ENCODE measurements around the gene THOP1.

Gene THOP1

DNA sequence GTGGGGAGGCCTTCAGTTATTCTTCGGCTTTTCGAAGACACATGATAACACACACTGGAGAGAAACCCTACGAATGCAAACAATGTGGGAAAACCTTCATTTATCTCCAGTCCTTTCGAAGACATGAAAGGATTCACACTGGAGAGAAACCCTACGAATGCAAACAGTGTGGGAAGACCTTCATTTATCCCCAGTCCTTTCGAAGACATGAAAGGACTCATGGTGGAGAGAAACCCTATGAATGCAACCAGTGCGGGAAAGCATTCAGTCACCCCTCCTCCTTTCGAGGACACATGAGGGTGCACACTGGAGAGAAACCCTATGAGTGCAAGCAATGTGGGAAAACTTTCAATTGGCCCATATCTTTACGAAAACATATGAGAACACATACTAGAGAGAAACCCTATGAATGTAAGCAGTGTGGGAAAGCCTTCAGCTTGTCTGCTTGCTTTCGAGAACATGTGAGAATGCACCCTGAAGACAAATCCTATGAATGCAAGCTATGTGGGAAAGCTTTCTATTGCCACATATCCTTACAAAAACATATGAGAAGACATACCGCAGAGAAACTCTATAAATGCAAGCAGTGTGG lies 67.8 kb downstream of the THOP1 start:
- Histone ChIP-seq H3K4me3 (replicated peaks; ENCODE audit: insufficient read depth, low read length) (no peak overlapping the region), H3K27me3 (ENCODE audit: insufficient read depth, poor library complexity, severe bottlenecking) (no peaks in the 10 kb centered on the region), H3K27ac (replicated peaks) (no peak overlapping the region)
- no peak for DNase-seq (ENCODE audit: low read depth in 1 of 2, low spot score in 1 of 2)
- TF ChIP-seq POLR2AphosphoS5 (IDR thresholded peaks at IDR 0.05; ENCODE audit: low read depth) (no peak), GABPA (IDR thresholded peaks at IDR 0.05; ENCODE audit: low read depth) (no peak), SPI1 (IDR thresholded peaks at IDR 0.05; ENCODE audit: borderline replicate concordance, low read depth) (no peak)
- TF ChIP-seq, protein P1, sequence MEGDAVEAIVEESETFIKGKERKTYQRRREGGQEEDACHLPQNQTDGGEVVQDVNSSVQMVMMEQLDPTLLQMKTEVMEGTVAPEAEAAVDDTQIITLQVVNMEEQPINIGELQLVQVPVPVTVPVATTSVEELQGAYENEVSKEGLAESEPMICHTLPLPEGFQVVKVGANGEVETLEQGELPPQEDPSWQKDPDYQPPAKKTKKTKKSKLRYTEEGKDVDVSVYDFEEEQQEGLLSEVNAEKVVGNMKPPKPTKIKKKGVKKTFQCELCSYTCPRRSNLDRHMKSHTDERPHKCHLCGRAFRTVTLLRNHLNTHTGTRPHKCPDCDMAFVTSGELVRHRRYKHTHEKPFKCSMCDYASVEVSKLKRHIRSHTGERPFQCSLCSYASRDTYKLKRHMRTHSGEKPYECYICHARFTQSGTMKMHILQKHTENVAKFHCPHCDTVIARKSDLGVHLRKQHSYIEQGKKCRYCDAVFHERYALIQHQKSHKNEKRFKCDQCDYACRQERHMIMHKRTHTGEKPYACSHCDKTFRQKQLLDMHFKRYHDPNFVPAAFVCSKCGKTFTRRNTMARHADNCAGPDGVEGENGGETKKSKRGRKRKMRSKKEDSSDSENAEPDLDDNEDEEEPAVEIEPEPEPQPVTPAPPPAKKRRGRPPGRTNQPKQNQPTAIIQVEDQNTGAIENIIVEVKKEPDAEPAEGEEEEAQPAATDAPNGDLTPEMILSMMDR (IDR thresholded peaks at IDR 0.05; ENCODE audit: insufficient read depth, low read length), result no peak
- TF ChIP-seq, protein P2, sequence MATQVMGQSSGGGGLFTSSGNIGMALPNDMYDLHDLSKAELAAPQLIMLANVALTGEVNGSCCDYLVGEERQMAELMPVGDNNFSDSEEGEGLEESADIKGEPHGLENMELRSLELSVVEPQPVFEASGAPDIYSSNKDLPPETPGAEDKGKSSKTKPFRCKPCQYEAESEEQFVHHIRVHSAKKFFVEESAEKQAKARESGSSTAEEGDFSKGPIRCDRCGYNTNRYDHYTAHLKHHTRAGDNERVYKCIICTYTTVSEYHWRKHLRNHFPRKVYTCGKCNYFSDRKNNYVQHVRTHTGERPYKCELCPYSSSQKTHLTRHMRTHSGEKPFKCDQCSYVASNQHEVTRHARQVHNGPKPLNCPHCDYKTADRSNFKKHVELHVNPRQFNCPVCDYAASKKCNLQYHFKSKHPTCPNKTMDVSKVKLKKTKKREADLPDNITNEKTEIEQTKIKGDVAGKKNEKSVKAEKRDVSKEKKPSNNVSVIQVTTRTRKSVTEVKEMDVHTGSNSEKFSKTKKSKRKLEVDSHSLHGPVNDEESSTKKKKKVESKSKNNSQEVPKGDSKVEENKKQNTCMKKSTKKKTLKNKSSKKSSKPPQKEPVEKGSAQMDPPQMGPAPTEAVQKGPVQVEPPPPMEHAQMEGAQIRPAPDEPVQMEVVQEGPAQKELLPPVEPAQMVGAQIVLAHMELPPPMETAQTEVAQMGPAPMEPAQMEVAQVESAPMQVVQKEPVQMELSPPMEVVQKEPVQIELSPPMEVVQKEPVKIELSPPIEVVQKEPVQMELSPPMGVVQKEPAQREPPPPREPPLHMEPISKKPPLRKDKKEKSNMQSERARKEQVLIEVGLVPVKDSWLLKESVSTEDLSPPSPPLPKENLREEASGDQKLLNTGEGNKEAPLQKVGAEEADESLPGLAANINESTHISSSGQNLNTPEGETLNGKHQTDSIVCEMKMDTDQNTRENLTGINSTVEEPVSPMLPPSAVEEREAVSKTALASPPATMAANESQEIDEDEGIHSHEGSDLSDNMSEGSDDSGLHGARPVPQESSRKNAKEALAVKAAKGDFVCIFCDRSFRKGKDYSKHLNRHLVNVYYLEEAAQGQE (IDR thresholded peaks at IDR 0.05; ENCODE audit: insufficient replicate concordance, low read depth), result no peak

DNA sequence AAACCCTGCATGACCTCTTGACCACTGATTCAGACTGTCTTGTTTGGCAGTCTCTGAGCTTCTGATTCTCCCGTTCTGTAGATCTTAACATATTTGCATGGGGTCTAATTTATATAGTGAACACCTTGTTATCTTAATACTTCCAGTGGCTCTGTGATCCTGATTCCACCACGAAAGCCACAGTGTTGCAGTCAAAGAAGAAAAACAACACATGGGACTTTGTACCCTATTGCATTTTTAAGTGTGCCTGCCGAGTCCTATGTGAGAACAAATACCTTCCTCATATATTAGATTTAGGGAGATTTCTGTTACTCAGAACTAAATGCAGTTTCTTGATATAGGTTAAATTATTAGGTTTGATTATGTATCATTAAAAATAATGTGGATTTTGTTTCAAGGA lies 69.5 kb downstream of the THOP1 start:
- no peak overlapping the region for H3K4me3 ChIP-seq (replicated peaks; ENCODE audit: insufficient read depth, low read length)
- TF ChIP-seq SPI1 (IDR thresholded peaks at IDR 0.05; ENCODE audit: borderline replicate concordance, low read depth), result no peak
- TF ChIP-seq, protein P2 (IDR thresholded peaks at IDR 0.05; ENCODE audit: insufficient replicate concordance, low read depth), result no peak
- TF ChIP-seq GABPA (IDR thresholded peaks at IDR 0.05; ENCODE audit: low read depth), result no peak
- no peak for TF ChIP-seq POLR2AphosphoS5 (IDR thresholded peaks at IDR 0.05; ENCODE audit: low read depth)
- TF ChIP-seq, protein P1 (IDR thresholded peaks at IDR 0.05; ENCODE audit: insufficient read depth, low read length), result no peak
- H3K27me3 ChIP-seq (ENCODE audit: insufficient read depth, poor library complexity, severe bottlenecking), result no peaks in the 10 kb centered on the region

DNA sequence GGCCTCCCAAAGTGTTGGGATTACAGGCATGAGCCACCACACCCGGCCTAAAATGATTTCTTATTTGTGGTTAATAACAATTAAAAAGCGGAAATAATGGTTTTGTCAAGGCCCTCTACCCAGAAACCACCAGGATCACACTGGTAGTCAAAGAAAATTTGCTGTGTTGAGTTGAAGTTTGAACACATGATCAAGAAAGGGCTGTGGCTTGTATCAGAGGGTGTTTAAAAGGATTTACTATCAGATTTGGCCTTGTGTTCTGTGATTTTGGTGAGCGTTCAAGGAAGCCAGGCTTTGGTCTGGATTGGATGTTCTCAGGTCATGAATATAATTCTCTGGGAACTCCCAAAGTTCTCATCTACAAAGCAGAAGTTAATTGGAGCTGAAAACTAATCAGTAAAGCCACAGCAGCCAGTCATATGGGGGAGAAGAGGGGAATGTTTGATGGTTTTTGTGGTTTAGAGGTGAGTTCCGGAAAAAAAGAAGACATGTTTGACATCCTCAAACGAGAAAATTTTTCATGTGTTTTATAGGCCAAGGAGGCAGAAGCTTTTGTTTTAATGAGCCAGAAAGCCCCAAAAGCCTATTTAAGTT lies 71.3 kb downstream of the THOP1 start:
- Histone ChIP-seq H3K27ac (replicated peaks) (no peak overlapping the region), H3K27me3 (ENCODE audit: insufficient read depth, poor library complexity, severe bottlenecking) (no peaks in the 10 kb centered on the region), H3K4me3 (replicated peaks; ENCODE audit: insufficient read depth, low read length) (no peak overlapping the region)
- no peak for DNase-seq (ENCODE audit: low read depth in 1 of 2, low spot score in 1 of 2)
- TF ChIP-seq GABPA (IDR thresholded peaks at IDR 0.05; ENCODE audit: low read depth), result no peak
- TF ChIP-seq SPI1 (IDR thresholded peaks at IDR 0.05; ENCODE audit: borderline replicate concordance, low read depth), result no peak
- TF ChIP-seq, protein P1 (IDR thresholded peaks at IDR 0.05; ENCODE audit: insufficient read depth, low read length), result no peak
- TF ChIP-seq, protein P2 (IDR thresholded peaks at IDR 0.05; ENCODE audit: insufficient replicate concordance, low read depth), result no peak
- TF ChIP-seq POLR2AphosphoS5 (IDR thresholded peaks at IDR 0.05; ENCODE audit: low read depth), result no peak

More for the DNA sequence above, 69.5 kb downstream of the THOP1 start:
- no peak overlapping the region for H3K27ac ChIP-seq (replicated peaks)
- no peak for DNase-seq (ENCODE audit: low read depth in 1 of 2, low spot score in 1 of 2)

Measured in HL-60 (cell line).